ENCODE data around the gene SMIM24. TPM values are rescaled to one million over a fixed set of nuclear protein-coding genes. Genes with fewer than 3 reads are reported as not detected.

SMIM24 gene
- total RNA-seq, 1 experiment from 2014 or later = not detected

GRCh38 chr19:3494559-3494958 is 14.2 kb upstream of the SMIM24 start:
- DNase-seq = no peak
- peaks cover 7% of the 10 kb centered on the region; the same call in 1 of the 2 replicates for H3K36me3 ChIP-seq

DNA sequence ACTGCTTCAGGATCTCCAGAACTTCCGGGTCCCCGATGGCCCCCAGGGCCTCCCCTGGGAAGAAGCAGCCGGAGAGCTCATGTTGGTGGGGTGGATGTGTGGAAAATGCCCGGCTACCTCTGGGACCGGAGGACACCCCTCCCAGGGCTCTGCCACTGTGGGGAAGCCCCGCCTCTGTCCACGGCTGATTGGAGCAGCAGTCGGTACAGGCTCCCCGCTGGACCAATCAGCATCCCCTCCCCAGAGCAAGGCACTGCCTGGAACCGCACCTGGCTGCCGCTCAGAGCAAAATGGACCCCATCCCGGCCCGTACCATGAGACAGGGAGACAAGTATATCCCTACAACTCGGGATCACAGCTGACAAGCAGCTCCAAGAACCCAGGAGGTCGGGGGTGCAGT is 13.7 kb upstream of the SMIM24 start:
- H3K4me1 ChIP-seq = no peaks in the 10 kb centered on the region
- peak; percentile 46 to 49 for DNase-seq
- H3K27ac ChIP-seq = no peak overlapping the region
- peaks cover 7% of the 10 kb centered on the region; the same call in 1 of the 2 replicates for H3K36me3 ChIP-seq
- no peaks in the 10 kb centered on the region for H3K27me3 ChIP-seq
- H3K9me3 ChIP-seq (replicated peaks) = no peaks in the 10 kb centered on the region
- no peak overlapping the region for H3K4me3 ChIP-seq

More at GRCh38 chr19:3494559-3494958, 14.2 kb upstream of the SMIM24 start:
- Histone ChIP-seq H3K9me3 (replicated peaks) (no peaks in the 10 kb centered on the region), H3K27me3 (no peaks in the 10 kb centered on the region), H3K27ac (no peak overlapping the region), H3K4me1 (no peaks in the 10 kb centered on the region), H3K4me3 (no peak overlapping the region)

GRCh38 chr19:3493651-3494050 is 13.3 kb upstream of the SMIM24 start:
- no peak for DNase-seq
- Histone ChIP-seq H3K36me3 (peaks cover 7% of the 10 kb centered on the region; the same call in 1 of the 2 replicates), H3K9me3 (replicated peaks) (no peaks in the 10 kb centered on the region), H3K27ac (no peak overlapping the region), H3K4me1 (no peaks in the 10 kb centered on the region), H3K27me3 (no peaks in the 10 kb centered on the region), H3K4me3 (no peak overlapping the region)

GRCh38 chr19:3492919-3493318 is 12.6 kb upstream of the SMIM24 start:
- H3K27me3 ChIP-seq = no peaks in the 10 kb centered on the region
- no peak overlapping the region for H3K27ac ChIP-seq
- no peak overlapping the region for H3K4me3 ChIP-seq
- H3K36me3 ChIP-seq = peaks cover 7% of the 10 kb centered on the region; the same call in 1 of the 2 replicates
- no peaks in the 10 kb centered on the region for H3K9me3 ChIP-seq (replicated peaks)
- DNase-seq = no peak
- H3K4me1 ChIP-seq = no peaks in the 10 kb centered on the region

- H3K9me3 ChIP-seq (replicated peaks) = no peaks in the 10 kb centered on the region
- no peak overlapping the region for H3K27ac ChIP-seq
- H3K4me3 ChIP-seq = no peak overlapping the region
- DNase-seq = no peak
- peaks cover 7% of the 10 kb centered on the region; the same call in 1 of the 2 replicates for H3K36me3 ChIP-seq
- H3K27me3 ChIP-seq = no peaks in the 10 kb centered on the region
- H3K4me1 ChIP-seq = no peaks in the 10 kb centered on the region
These were observed 12.0 kb upstream of the SMIM24 start for GRCh38 chr19:3492131-3492839.

GRCh38 chr19:3491396-3492119 is 11.2 kb upstream of the SMIM24 start:
- no peaks in the 10 kb centered on the region for H3K27me3 ChIP-seq
- no peaks in the 10 kb centered on the region for H3K9me3 ChIP-seq (replicated peaks)
- peaks cover 7% of the 10 kb centered on the region; the same call in 1 of the 2 replicates for H3K36me3 ChIP-seq
- no peak overlapping the region for H3K4me3 ChIP-seq
- DNase-seq = no peak
- H3K27ac ChIP-seq = no peak overlapping the region
- no peaks in the 10 kb centered on the region for H3K4me1 ChIP-seq

DNA sequence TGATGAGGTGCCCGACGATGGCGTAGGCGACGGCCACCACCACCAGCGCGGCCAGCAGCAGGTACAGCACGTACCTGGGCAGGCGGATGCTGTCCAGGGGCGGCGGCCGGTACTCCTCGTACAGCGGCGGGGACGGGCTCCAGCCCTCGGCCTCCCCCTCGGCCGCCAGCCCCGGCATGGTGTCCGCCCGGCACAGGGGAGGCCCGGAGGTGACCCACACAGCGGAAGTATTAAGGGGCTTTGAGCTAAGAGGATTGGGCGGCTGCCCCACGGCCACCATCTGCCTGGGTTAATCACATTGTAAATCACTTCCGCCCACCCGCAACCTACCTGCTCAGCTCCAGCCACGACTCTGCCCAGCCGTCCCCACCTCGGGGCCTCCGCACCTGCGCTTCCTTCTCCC is 2.9 kb upstream of the SMIM24 start, which contains the start of gene SMIM44:
Gene SMIM44, minus strand, starts transcription at position 216 of the 403 bp plus-strand sequence. Its CDS starts 38 bp downstream, at position 178.
- Histone ChIP-seq H3K27ac (no peak within 1 kb of the TSS), H3K4me3 (peak within 1 kb of the TSS; percentile 17; the same call in 1 of the 2 replicates), H3K36me3 (no peaks in the 10 kb centered on the region), H3K27me3 (peaks cover 38% of the 10 kb centered on the region), H3K9me3 (replicated peaks) (no peaks in the 10 kb centered on the region), H3K4me1 (peaks cover 3% of the 10 kb centered on the region; the same call in 1 of the 2 replicates)
- no peak for DNase-seq

- Histone ChIP-seq H3K36me3 (no peaks in the 10 kb centered on the region), H3K9me3 (replicated peaks) (no peaks in the 10 kb centered on the region), H3K27ac (no peak overlapping the region), H3K4me1 (peaks cover 3% of the 10 kb centered on the region; the same call in 1 of the 2 replicates), H3K4me3 (peak overlapping the region; percentile 17; the same call in 1 of the 2 replicates), H3K27me3 (peaks cover 38% of the 10 kb centered on the region)
- no peak for DNase-seq
These were observed 2.3 kb upstream of the SMIM24 start for GRCh38 chr19:3482507-3483225.

DNA sequence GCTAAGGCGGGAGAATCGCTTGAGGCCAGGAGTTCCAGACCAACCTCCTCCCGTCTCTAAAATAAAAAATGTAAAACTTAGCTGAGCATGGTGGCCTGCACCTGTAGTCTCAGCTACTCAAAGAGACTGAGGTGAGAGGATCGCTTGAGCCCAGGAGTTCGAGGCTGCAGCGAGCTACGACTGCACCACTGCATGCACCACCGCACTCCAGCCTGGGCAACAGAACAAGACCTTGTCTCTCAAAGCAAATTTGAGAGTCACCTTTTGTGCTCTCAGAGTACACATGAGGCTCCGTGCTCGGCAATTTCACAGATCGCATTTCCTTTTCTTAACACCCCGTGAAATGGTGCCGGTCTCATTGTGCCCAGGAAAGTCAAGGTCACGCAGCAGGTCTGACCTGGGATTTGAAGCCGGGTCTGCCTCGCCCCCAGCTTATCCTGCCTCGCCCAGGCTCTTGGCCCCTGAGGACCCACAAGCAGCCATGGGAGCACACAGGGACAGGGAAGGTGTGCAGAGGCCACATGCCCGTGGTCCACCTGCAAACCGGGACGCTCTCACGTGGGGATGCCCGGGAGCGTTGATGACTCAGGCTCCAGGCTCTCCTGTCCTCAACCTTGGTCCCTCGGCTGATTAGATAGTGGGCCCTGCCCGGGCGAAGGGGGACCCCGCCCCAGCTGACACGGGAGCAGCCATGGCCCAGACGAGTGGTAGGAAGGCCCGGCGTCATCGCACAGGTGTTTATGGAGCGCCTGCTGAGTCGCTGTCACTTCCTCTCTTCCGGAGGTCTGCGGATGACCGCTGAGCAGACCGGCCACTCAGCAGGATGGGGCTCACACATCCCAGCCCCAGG is 1.1 kb upstream of the SMIM24 start:
- Histone ChIP-seq H3K36me3 (no peaks in the 10 kb centered on the region), H3K9me3 (replicated peaks) (no peaks in the 10 kb centered on the region), H3K4me1 (peaks cover 3% of the 10 kb centered on the region; the same call in 1 of the 2 replicates), H3K4me3 (no peak overlapping the region), H3K27ac (no peak overlapping the region), H3K27me3 (peaks cover 38% of the 10 kb centered on the region)
- DNase-seq = no peak

DNA sequence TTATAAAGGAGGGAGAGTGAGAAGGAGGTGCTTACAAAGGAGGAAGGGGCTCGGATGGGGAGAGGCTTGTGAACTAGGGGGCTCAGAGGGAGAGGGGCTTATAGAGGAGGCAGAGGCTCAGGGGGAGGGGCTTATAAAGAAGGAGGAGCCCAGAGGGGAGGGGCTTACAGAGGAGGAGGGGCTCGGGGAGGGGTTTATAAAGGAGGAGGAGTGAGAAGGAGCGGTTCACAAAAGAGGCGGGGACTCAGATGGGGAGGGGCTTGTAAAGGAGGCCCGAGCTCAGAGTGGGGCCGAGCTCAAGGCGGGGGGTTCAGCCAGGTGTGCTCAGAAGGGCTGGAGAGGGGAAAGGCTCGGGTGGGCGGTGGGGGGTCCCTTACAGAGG is 500 bp downstream of the SMIM24 start:
- H3K9me3 ChIP-seq (replicated peaks) = no peaks in the 10 kb centered on the region
- H3K36me3 ChIP-seq = no peaks in the 10 kb centered on the region
- DNase-seq = peak; percentile 43 to 48
- peaks cover 3% of the 10 kb centered on the region; the same call in 1 of the 2 replicates for H3K4me1 ChIP-seq
- H3K27me3 ChIP-seq = peaks cover 38% of the 10 kb centered on the region
- H3K27ac ChIP-seq = no peak overlapping the region
- H3K4me3 ChIP-seq = no peak overlapping the region

DNA sequence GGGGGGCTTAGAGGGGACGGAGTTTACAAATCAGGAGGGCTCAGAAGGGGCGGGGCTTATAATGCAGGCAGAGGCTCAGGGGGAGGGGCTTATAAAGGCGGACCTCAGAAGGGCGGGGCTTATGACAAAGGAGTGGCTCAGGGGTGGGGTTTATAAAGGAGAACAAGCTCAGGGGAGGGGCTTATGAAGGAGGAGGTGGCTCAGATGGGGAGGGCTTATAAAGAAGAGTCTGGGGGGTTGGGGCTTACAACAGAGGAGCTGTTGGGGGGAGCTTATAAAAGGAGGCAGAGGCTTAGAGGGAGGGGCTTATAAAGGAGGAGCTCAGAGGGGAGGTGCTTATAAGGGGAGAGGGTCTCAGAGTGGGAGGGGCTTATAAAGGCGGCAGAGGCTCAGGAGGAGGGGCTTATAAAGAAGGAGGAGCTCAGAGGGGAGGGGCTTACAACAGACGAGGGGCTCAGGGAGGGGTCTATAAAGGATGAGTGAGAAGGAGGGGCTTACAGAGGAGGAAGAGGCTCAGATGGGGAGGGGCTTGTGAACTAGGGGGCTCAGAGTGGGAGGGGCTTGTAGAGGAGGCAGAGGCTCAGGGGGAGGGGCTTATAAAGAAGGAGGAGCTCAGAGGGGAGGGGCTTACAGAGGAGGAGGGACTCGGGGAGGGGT is 1.0 kb downstream of the SMIM24 start:
- Histone ChIP-seq H3K9me3 (replicated peaks) (no peaks in the 10 kb centered on the region), H3K27ac (no peak overlapping the region), H3K36me3 (no peaks in the 10 kb centered on the region), H3K4me3 (no peak overlapping the region), H3K27me3 (peaks cover 38% of the 10 kb centered on the region), H3K4me1 (peaks cover 3% of the 10 kb centered on the region; the same call in 1 of the 2 replicates)
- peak; percentile 43 to 45 for DNase-seq

DNA sequence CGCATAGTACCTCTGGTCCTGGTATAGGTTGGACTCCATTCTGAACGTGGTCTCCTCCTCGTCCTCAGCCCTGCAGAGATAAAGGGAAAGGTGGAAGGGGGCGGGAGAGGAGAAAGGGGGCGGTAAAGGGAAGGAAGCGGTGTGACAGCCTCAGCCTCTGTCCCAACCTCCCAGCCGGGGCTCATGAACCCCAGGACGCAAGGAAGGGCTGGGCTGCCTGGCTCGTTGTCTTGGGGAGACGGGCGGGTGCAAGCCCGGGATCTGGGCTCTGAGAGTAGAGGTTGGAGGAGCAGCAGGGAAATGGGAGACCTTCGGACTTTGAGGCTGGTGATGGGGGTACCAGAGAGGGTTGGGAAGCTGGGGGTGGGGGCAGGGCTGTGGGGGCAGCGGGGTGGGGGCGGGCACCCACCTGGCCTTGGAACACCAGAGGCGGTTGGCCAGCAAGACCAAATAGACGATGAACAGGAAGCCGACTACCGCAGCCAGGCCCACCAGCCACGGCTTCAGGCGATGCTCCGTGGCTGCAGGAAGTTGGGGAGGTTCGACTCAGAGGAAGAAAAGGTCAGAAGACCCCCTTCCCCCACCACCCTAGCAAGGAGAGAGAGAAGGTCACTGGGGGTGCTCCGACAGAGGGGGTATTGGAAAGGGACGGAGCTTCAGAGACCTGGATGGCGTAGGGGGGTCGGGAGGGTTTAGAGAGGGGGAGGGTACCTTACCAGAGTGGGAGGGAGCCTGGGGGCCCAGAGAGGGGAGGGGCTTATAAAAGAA is 1.7 kb downstream of the SMIM24 start:
- Histone ChIP-seq H3K27ac (no peak overlapping the region), H3K36me3 (no peaks in the 10 kb centered on the region), H3K27me3 (peaks cover 33% of the 10 kb centered on the region), H3K9me3 (replicated peaks) (no peaks in the 10 kb centered on the region), H3K4me3 (no peak overlapping the region), H3K4me1 (peaks cover 3% of the 10 kb centered on the region; the same call in 1 of the 2 replicates)
- DNase-seq = no peak

- Histone ChIP-seq H3K27me3 (peaks cover 27% of the 10 kb centered on the region), H3K36me3 (no peaks in the 10 kb centered on the region), H3K27ac (no peak overlapping the region), H3K4me1 (peaks cover 1% of the 10 kb centered on the region; the same call in 1 of the 2 replicates), H3K4me3 (no peak overlapping the region), H3K9me3 (replicated peaks) (no peaks in the 10 kb centered on the region)
- DNase-seq = no peak
These were observed 2.4 kb downstream of the SMIM24 start for GRCh38 chr19:3477951-3478350.
